PC-3 (cell line): Measurements from ENCODE around the gene SLC35A2. TPM values are rescaled to one million over a fixed set of nuclear protein-coding genes. Genes with fewer than 3 reads are reported as not detected.

Source experiments
- ATAC-seq: fragments of 200-7000 bp; cut with Tn5 transposase; 2 replicates; pipeline ENCODE4 v1.9.1; 2020; ENCODE audit warnings: mild to moderate bottlenecking, moderate library complexity
- BruUV-seq: library from RNA; stranded (reverse); fragments of 400-500 nt; replicated peaks from 2 replicates; lab custom pipeline; 2021; lab: Mats Ljungman, UMichigan
- CTCF ChIA-PET: fragments of 300-600 bp; sonication (Branson Sonifier 250); formaldehyde crosslinking; loops from one replicate; lab custom pipeline; 2022; ENCODE audit warnings: antibody characterized with exemption; lab: Charles Lee
- POLR2A ChIA-PET: fragments of 300-600 bp; sonication (Branson Sonifier 250); formaldehyde crosslinking; loops from one replicate; lab custom pipeline; 2022; ENCODE audit warnings: antibody characterized with exemption; ENCODE audit not compliant: unreplicated experiment; lab: Charles Lee
- DNase-seq: peaks from one replicate; pipeline ENCODE4 v3.0.0-alpha.2; 2015
- H2AFZ ChIP-seq: fragments of 300-600 bp; sonication (generic); 2 replicates; pipeline ENCODE4 v1.6.0; 2016; ENCODE audit warnings: antibody characterized with exemption, low read length
- H3F3A ChIP-seq: fragments of 300-600 bp; sonication (generic); one replicate; pipeline ENCODE4 v1.6.0; 2017; ENCODE audit warnings: antibody characterized with exemption, low read length, control low read depth, mild to moderate bottlenecking; ENCODE audit not compliant: unreplicated experiment
- H3K27ac ChIP-seq: fragments of 300-600 bp; sonication (generic); 2 replicates; pipeline ENCODE4 v1.5.1; 2016; ENCODE audit warnings: mild to moderate bottlenecking, low read length
- H3K27me3 ChIP-seq: fragments of 300-600 bp; sonication (generic); 2 replicates; pipeline ENCODE4 v1.6.1; 2016; ENCODE audit warnings: low read length, mixed read lengths
- H3K36me3 ChIP-seq: fragments of 300-600 bp; sonication (generic); 2 replicates; pipeline ENCODE4 v1.6.1; 2016; ENCODE audit warnings: low read depth, mixed run types, low read length, mixed read lengths
- H3K4me1 ChIP-seq: fragments of 300-600 bp; sonication (generic); 2 replicates; pipeline ENCODE4 v1.5.1; 2016; ENCODE audit warnings: low read length; ENCODE audit not compliant: insufficient read depth
- H3K4me2 ChIP-seq: fragments of 300-600 bp; sonication (generic); 2 replicates; pipeline ENCODE4 v1.6.0; 2016; ENCODE audit warnings: low read length
- H3K4me3 ChIP-seq: fragments of 300-600 bp; sonication (generic); 2 replicates; pipeline ENCODE4 v1.5.1; 2016; ENCODE audit warnings: mild to moderate bottlenecking, low read length, mixed read lengths
- H3K79me2 ChIP-seq: fragments of 300-600 bp; sonication (generic); 2 replicates; pipeline ENCODE4 v1.6.1; 2017; ENCODE audit warnings: low read length, mixed read lengths
- H3K9ac ChIP-seq: fragments of 300-600 bp; sonication (generic); 2 replicates; pipeline ENCODE4 v1.6.0; 2016; ENCODE audit warnings: mild to moderate bottlenecking, low read length
- H3K9me2 ChIP-seq: fragments of 300-600 bp; sonication (generic); replicated peaks from 2 replicates; pipeline ENCODE4 v1.6.1; 2016; ENCODE audit warnings: mixed run types, low read length, mixed read lengths
- H3K9me3 ChIP-seq: fragments of 300-600 bp; sonication (generic); 2 replicates; pipeline ENCODE4 v1.6.1; 2016; ENCODE audit warnings: low read length, mixed read lengths
- H4K20me1 ChIP-seq: fragments of 300-600 bp; sonication (generic); 2 replicates; pipeline ENCODE4 v1.6.1; 2016; ENCODE audit warnings: low read length, mixed read lengths
- CTCF ChIP-seq: fragments of 300-600 bp; sonication (generic); conservative IDR thresholded peaks from 2 replicates; pipeline ENCODE4 v1.5.1; 2017; ENCODE audit warnings: antibody characterized with exemption, low read depth, mild to moderate bottlenecking, low read length
- EZH2 ChIP-seq: fragments of 300-600 bp; sonication (generic); IDR thresholded peaks from one replicate; pipeline ENCODE4 v1.6.1; 2017; ENCODE audit warnings: antibody characterized with exemption, mild to moderate bottlenecking, low read length; ENCODE audit not compliant: unreplicated experiment
- EZH2phosphoT487 ChIP-seq: fragments of 300-600 bp; sonication (generic); IDR thresholded peaks from 2 replicates; pipeline ENCODE4 v1.6.1; 2018; ENCODE audit warnings: mild to moderate bottlenecking, antibody characterized with exemption, low read length, borderline replicate concordance
- intact Hi-C: fragments of 100-400 bp; cut with micrococcal nuclease; formaldehyde crosslinking; loops from 2 replicates; pipeline ENCODE4 v1.9.0; 2023
- total RNA-seq: library from RNA; depleted of rRNA; stranded (reverse); fragments of >200 nt; gene quantifications from 2 replicates; pipeline ENCODE4 v1.2.3, GENCODE V29; 2014

The SLC35A2 gene
- total RNA-seq, 1 experiment from 2014 or later = 46.8 TPM

DNA sequence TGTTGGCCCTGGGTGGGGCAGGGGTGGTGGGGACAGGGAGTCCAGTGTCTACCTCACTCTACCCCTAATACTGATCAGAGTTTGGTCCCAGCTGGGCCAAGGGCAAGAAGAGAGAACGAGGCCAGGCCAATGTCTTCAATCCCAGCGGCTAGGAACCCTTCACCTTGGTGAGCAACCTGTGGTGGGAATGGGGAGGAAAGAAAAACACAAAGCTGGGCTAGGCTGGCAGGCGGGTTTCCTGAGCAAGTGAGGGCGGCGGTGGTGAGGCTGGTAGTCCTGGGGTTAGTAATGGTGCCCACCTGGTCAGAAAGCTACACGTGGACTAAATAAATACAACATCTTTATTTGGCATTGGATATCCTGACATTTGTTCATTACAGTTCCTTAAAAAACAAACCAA lies 8.2 kb downstream of the SLC35A2 start:
- H3K9me2 ChIP-seq = no peaks in the 10 kb centered on the region
- no peak for DNase-seq
- peaks cover 10% of the 10 kb centered on the region for H3K4me1 ChIP-seq
- H2AFZ ChIP-seq = no peak overlapping the region
- peaks cover 6% of the 10 kb centered on the region for H3K36me3 ChIP-seq
- no peak for TF ChIP-seq CTCF
- TF ChIP-seq EZH2 = no peak
- no peak for TF ChIP-seq EZH2phosphoT487
- CTCF ChIA-PET = no interaction called here
- H3K79me2 ChIP-seq = peaks cover 29% of the 10 kb centered on the region
- H3F3A ChIP-seq = no peaks in the 10 kb centered on the region
- no peak overlapping the region for H3K4me2 ChIP-seq
- ATAC-seq = no peak
- BruUV-seq = no TSS peak
- H3K4me3 ChIP-seq = no peak overlapping the region
- H3K27ac ChIP-seq = no peak overlapping the region
- H3K9ac ChIP-seq = no peak overlapping the region
- H3K27me3 ChIP-seq = no peaks in the 10 kb centered on the region
- POLR2A ChIA-PET = interaction anchor here (0.6 kb wide), 1 partner anchor 366 kb away, joined by 4 read pairs; no protein-coding TSS in a partner anchor
- H4K20me1 ChIP-seq = no peaks in the 10 kb centered on the region
- H3K9me3 ChIP-seq = no peaks in the 10 kb centered on the region
- intact Hi-C loops = no loop called here

GRCh38 chrX:48902776-48903175 lies 8.7 kb downstream of the SLC35A2 start:
- H4K20me1 ChIP-seq = no peaks in the 10 kb centered on the region
- H2AFZ ChIP-seq = no peak overlapping the region
- H3K4me3 ChIP-seq = no peak overlapping the region
- intact Hi-C loops = no loop called here
- H3K9ac ChIP-seq = no peak overlapping the region
- no peaks in the 10 kb centered on the region for H3K9me2 ChIP-seq
- no peaks in the 10 kb centered on the region for H3K27me3 ChIP-seq
- no peaks in the 10 kb centered on the region for H3K9me3 ChIP-seq
- no peak overlapping the region for H3K27ac ChIP-seq
- BruUV-seq = no TSS peak
- no peak overlapping the region for H3K4me2 ChIP-seq
- CTCF ChIA-PET = no interaction called here
- no peak for ATAC-seq
- H3K79me2 ChIP-seq = peaks cover 31% of the 10 kb centered on the region
- H3K36me3 ChIP-seq = peaks cover 6% of the 10 kb centered on the region
- H3F3A ChIP-seq = no peaks in the 10 kb centered on the region
- POLR2A ChIA-PET = interaction anchor here (0.6 kb wide), 1 partner anchor 366 kb away, joined by 4 read pairs; no protein-coding TSS in a partner anchor
- DNase-seq = no peak
- TF ChIP-seq CTCF (no peak), EZH2 (no peak), EZH2phosphoT487 (no peak)
- H3K4me1 ChIP-seq = peaks cover 10% of the 10 kb centered on the region

GRCh38 chrX:48902135-48902534 lies 9.3 kb downstream of the SLC35A2 start:
- POLR2A ChIA-PET = no interaction called here

More at GRCh38 chrX:48902135-48902534, 9.3 kb downstream of the SLC35A2 start:
- Histone ChIP-seq H3K4me2 (no peak overlapping the region), H3K36me3 (peaks cover 6% of the 10 kb centered on the region), H3K9ac (no peak overlapping the region), H3K4me1 (peaks cover 10% of the 10 kb centered on the region), H4K20me1 (no peaks in the 10 kb centered on the region), H3K79me2 (peaks cover 35% of the 10 kb centered on the region), H2AFZ (no peak overlapping the region), H3K9me3 (no peaks in the 10 kb centered on the region), H3K27ac (no peak overlapping the region), H3K9me2 (no peaks in the 10 kb centered on the region), H3F3A (no peaks in the 10 kb centered on the region), H3K4me3 (no peak overlapping the region), H3K27me3 (no peaks in the 10 kb centered on the region)
- intact Hi-C loops = no loop called here
- ATAC-seq = no peak
- BruUV-seq = TSS peak; percentile 2
- TF ChIP-seq EZH2 (no peak), EZH2phosphoT487 (no peak), CTCF (no peak)
- no peak for DNase-seq
- CTCF ChIA-PET = no interaction called here
